SK-N-MC (cell line): ENCODE results near the gene CACNG4.

Experiments
- DNase-seq: peaks from one replicate; pipeline ENCODE4 v3.0.0-alpha.2; 2011; ENCODE audit warnings: low read depth, low spot score
- H3K27ac ChIP-seq: fragments of 200-600 bp; sonication (generic); 2 replicates; pipeline ENCODE4 v1.5.1; 2016; ENCODE audit warnings: mixed run types
- H3K36me3 ChIP-seq: fragments of 200-600 bp; sonication (generic); 2 replicates; pipeline ENCODE4 v1.6.1; 2017; ENCODE audit warnings: antibody characterized with exemption, low read length, mixed read lengths; ENCODE audit not compliant: insufficient read depth
- H3K4me3 ChIP-seq: fragments of 200-600 bp; sonication (generic); 2 replicates; pipeline ENCODE4 v1.5.1; 2016
- H3K9ac ChIP-seq: fragments of 200-600 bp; sonication (generic); 2 replicates; pipeline ENCODE4 v1.8.0; 2017; ENCODE audit warnings: mixed run types, mixed read lengths; ENCODE audit not compliant: insufficient read length
- H3K9me3 ChIP-seq: fragments of 200-600 bp; sonication (generic); 2 replicates; pipeline ENCODE4 v1.6.1; 2017; ENCODE audit warnings: low read depth, mild to moderate bottlenecking, antibody characterized with exemption, low read length, moderate library complexity, mixed read lengths
- EZH2 ChIP-seq: fragments of 200-600 bp; sonication (generic); IDR thresholded peaks from one replicate; pipeline ENCODE4 v1.6.1; 2017; ENCODE audit warnings: antibody characterized with exemption
- FOXP2 ChIP-seq: optimal IDR thresholded peaks from 2 replicates; pipeline ENCODE3; 2011; ENCODE audit warnings: mild to moderate bottlenecking, moderate library complexity; ENCODE audit not compliant: insufficient read depth; ENCODE audit errors: extremely low read length, control extremely low read depth
- POLR2AphosphoS5 ChIP-seq: IDR thresholded peaks from 2 replicates; pipeline ENCODE4 v1.6.1; 2012; ENCODE audit warnings: mild to moderate bottlenecking, low read depth, low read length, borderline replicate concordance

Gene CACNG4

DNA sequence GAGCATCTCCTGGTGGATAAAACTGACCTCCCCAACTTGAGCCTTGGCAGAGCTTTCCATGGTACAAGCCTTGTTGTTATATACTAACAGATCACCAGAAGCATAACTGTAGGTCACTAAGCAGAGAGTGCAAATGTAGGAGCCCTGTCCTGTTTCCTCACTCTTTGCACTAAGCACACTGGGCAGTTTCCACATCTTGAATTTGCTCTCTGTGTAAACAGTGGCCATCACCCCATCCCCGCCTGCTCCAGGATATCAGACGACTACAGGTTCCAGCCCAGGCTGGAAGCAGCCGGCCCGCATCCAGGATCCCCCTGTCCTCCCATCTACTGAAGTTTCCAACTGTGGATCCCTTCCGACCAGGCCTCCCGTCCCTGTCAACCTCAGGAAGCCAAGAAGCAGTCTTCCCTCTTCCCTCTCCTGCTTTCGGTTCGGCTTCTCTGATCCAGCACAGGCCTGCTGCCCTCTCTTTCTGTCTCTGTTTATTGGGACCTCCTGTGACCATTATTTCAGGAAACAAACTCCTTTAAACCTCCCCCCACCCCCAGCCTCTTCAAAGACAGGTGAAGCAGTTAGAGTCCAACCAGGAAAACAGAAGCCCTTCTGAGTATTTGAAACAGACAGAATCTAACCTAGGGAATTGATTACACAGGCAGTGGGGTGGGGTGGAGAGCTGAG is 22.6 kb upstream of the CACNG4 start:
- DNase-seq = no peak
- Histone ChIP-seq H3K36me3 (no peaks in the 10 kb centered on the region), H3K4me3 (no peak overlapping the region), H3K9ac (no peak overlapping the region), H3K9me3 (no peaks in the 10 kb centered on the region), H3K27ac (no peak overlapping the region)
- TF ChIP-seq POLR2AphosphoS5 (no peak), EZH2 (no peak), FOXP2 (no peak)

DNA sequence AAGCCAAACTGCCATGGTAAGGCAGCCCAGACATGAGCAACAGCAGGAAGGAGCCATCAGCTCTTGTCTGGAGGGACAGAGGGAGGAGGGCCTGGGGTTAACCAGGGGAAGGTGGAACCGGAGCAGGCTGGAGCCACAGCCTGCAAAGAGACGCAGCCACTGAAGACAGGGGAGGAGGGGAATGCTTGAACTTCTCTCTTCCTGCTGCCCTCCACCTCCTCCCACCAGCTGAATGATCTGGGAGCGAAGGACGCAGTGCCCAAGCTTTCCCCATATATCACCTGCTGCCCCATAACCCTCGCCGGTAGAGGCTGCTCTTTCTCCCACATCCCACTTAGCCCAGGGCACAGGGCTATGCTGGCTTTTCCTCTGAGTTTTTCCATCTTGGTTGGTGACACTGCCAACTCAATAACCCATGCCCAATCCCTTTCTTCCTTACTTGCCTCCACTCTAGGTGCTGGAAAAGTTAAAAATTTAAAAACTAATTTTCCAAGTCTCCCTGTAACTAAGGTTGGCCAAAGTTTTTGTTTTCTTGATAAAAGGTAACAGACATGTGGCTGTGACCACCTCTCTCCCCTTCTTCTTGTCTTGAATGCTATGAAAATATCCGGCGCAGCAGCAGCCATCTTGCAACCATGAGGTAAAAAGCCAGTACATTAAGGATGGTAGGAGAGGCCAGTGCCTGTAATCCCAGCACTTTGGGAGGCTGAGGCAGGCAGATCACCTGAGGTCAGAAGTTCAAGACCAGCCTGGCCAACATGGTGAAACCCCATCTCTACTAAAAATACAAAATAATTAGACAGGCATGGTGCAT is 21.8 kb upstream of the CACNG4 start:
- H3K9me3 ChIP-seq = no peaks in the 10 kb centered on the region
- H3K9ac ChIP-seq = no peak overlapping the region
- TF ChIP-seq FOXP2 (no peak), POLR2AphosphoS5 (no peak), EZH2 (no peak)
- H3K27ac ChIP-seq = no peak overlapping the region
- no peak for DNase-seq
- no peak overlapping the region for H3K4me3 ChIP-seq
- H3K36me3 ChIP-seq = no peaks in the 10 kb centered on the region

DNA sequence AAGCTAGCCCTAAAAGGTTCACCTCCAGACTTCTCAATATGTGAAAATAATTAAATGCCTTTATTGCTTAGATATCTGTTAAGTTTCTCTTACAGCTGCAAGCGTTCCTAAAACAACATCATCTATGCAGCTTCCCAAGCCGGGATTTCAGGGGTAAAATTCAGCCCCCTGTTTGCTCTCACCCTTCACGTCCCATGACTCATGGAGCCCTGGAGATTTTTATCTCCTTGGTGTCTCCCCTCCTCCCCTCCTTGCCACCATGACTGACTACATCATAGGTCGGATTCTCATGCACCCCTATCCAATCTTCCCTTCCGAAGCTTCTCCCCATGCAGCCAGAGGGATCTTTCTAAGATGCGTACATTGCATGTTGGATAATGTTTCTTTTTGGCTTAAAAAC is 21.0 kb upstream of the CACNG4 start:
- H3K4me3 ChIP-seq = no peak overlapping the region
- DNase-seq = no peak
- TF ChIP-seq FOXP2 (no peak), EZH2 (no peak), POLR2AphosphoS5 (no peak)
- no peaks in the 10 kb centered on the region for H3K36me3 ChIP-seq
- no peaks in the 10 kb centered on the region for H3K9me3 ChIP-seq
- no peak overlapping the region for H3K27ac ChIP-seq
- H3K9ac ChIP-seq = no peak overlapping the region

DNA sequence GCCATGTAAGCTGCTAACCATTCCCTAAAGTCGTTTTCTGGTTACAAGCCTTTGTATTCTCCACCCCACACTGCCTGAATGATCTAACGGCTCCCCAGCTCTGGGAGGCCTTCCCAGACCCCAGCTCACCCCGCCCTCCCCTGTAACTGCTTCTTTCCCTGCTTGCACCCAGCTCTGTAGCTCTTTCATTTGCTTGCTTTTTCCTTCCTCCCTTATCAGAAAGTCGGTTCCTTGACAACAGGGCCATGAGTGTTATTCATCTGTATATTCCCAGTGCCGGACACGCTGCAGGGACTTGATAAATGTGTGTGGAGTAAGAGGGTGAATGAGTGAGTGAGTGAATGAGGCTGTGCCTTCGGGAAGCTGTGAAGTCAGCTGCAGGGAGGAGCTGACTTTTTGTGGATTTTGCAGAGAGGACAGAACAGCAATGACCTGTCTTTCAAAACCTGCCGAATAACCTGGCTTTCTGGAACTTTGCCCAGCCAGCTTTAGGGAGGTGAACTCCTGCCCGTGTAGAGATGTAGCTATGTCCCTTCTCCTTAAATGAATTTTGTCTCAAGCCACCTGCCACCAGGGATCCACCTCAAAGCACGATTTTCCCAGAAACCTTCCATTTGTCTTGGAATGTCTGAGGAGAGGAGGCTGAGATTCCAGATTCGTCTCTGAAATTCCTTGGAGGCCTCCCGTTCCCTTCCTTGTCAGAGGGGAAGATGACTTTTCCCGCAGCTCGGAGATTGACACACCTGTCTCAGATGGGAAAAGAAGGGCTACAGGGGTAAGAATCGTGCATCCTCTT is 20.0 kb upstream of the CACNG4 start:
- no peaks in the 10 kb centered on the region for H3K9me3 ChIP-seq
- H3K4me3 ChIP-seq = peak overlapping the region; percentile 5; the same call in 1 of the 2 replicates
- H3K36me3 ChIP-seq = no peaks in the 10 kb centered on the region
- no peak overlapping the region for H3K27ac ChIP-seq
- TF ChIP-seq FOXP2 = no peak
- no peak for TF ChIP-seq POLR2AphosphoS5
- no peak for TF ChIP-seq EZH2
- no peak for DNase-seq
- no peak overlapping the region for H3K9ac ChIP-seq

DNA sequence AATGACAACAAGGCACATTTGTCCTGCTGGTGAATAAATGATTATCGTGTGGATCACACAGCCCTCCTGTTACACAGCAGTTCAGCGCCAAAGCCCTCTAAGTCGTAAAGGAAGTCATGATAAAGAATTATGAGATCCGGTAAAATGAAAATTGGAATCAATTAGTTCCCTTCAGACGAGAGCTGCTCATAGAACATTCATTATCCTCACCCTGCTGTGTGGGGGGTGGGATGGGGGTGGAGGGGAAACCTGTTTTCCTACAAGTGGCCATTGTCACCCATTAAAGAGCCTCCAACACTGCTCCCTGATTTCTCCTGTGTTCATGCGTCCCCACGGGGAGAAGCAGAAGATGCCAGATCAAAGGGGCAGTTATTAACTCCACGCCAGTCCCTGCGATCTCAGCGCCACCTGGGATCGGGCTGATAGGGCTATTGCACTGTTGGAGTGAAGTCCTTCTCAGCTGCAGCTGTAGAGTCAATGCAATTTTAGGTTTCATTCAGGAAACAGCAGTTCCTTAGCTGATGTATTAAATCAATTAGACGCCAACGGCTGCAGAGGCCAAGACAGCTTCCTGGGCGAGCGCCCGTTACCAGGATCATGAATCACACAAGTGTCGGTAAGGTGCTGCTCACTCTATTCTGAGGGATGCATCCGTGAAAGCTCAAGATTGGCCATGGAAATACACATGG is 19.2 kb upstream of the CACNG4 start:
- no peak overlapping the region for H3K9ac ChIP-seq
- H3K9me3 ChIP-seq = no peaks in the 10 kb centered on the region
- TF ChIP-seq FOXP2 (no peak), POLR2AphosphoS5 (no peak), EZH2 (no peak)
- DNase-seq = no peak
- H3K4me3 ChIP-seq = peak overlapping the region; percentile 5; the same call in 1 of the 2 replicates
- H3K36me3 ChIP-seq = no peaks in the 10 kb centered on the region
- H3K27ac ChIP-seq = no peak overlapping the region

DNA sequence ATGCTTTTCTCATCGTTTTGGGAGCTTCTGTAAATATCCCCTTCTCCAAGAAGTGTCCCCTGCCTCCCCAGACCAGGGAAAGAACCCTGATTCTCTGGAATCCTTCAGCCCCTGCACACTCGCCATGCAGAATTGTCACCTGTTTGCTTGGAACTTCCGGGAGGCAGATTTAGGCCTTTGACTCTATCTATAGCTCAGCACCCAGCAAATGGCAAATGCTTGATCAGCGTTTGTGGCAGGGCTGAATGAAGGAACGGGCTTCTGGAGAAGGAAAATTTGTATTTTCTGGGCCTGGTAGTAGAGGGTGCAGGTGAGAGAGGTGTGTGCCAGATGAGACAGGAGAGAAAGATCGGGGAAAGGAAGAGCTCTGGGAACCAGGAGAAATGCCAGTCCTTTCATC is 18.3 kb upstream of the CACNG4 start:
- no peaks in the 10 kb centered on the region for H3K36me3 ChIP-seq
- H3K4me3 ChIP-seq = no peak overlapping the region
- no peaks in the 10 kb centered on the region for H3K9me3 ChIP-seq
- TF ChIP-seq POLR2AphosphoS5 (no peak), EZH2 (no peak), FOXP2 (no peak)
- H3K27ac ChIP-seq = no peak overlapping the region
- H3K9ac ChIP-seq = no peak overlapping the region
- DNase-seq = no peak

DNA sequence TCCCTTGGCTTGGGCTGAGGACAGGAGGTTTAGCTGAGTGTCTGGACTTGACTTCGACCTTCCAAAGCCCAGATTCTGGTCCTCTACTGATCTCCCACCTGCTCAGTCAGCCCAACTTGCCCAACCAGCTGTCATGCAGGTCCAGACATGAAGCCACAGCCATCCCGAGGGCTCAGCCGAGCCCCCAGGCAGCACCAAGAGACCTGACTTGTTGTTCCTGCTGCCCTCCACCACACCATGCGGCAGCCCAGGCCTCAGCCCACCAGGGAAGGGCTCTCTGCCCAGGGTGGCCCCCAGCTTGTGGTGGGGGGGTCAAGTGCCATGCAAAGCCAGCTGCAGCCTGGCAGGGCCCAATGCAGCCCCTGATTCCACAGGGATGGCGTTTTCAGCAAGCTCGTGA is 17.2 kb upstream of the CACNG4 start:
- H3K4me3 ChIP-seq = no peak overlapping the region
- no peak overlapping the region for H3K27ac ChIP-seq
- TF ChIP-seq FOXP2 (no peak), POLR2AphosphoS5 (no peak), EZH2 (no peak)
- no peaks in the 10 kb centered on the region for H3K9me3 ChIP-seq
- DNase-seq = no peak
- no peaks in the 10 kb centered on the region for H3K36me3 ChIP-seq
- H3K9ac ChIP-seq = no peak overlapping the region
